GM18498 (cell line): ENCODE results near the gene TBX22.
"Not testable (repeated sequence)": the region's sequence is repeated elsewhere in the genome, so short reads cannot be mapped to it uniquely, and the experiment has no call there.

ENCODE experiments used
- ATAC-seq: cut with Tn5 transposase; IDR thresholded peaks from one replicate; pipeline ENCODE4 v1.9.1; 2021; ENCODE audit warnings: mild to moderate bottlenecking, moderate library complexity; ENCODE audit not compliant: unreplicated experiment

Gene TBX22, protein sequence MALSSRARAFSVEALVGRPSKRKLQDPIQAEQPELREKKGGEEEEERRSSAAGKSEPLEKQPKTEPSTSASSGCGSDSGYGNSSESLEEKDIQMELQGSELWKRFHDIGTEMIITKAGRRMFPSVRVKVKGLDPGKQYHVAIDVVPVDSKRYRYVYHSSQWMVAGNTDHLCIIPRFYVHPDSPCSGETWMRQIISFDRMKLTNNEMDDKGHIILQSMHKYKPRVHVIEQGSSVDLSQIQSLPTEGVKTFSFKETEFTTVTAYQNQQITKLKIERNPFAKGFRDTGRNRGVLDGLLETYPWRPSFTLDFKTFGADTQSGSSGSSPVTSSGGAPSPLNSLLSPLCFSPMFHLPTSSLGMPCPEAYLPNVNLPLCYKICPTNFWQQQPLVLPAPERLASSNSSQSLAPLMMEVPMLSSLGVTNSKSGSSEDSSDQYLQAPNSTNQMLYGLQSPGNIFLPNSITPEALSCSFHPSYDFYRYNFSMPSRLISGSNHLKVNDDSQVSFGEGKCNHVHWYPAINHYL

DNA sequence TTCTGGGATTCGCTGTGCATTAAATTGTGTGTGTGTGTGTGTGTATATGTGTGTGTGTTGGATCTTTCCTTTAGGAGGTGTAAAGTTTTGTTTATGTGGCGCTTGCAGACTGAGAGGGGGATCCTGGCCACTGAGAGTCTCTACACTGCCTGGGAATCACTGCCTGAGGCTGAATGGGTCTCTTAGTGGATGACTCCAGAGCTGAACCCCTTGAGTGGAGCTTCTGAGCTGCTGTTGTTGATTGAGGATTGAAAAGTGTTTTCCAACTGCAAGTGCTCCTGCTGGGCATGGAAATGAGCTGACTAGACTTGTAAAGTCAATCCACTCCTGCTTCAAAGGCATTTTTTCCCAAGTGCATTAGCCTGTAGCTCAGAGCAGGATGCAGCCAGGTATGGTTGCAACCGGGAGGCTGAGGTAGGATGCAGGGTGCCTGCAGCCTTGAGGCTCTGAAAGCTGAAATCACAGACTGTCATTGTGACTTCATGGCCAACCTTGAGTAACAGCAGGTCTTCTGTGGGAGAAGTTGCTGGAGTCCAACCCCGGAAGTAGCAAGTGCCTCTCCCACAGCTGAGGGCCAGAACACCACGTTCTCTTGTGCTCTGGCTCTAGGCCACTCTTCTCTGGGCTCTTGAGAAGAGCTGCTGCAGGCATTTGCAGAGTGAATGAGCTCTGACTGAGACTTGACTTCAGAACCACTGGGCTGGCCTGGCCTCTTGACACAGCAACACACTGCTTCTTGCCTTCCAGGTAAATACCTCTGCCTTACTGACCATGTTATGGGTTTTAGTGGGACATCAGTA, at the start of gene TBX22:
TBX22 (plus strand) TSS at position 613 of the 800 bp plus-strand sequence. CDS start 7,517 bp downstream, outside the sequence.
- ATAC-seq = no peak

- no peak for ATAC-seq
Measured at GRCh38 chrX:79975605-79976004, 38.9 kb upstream of the TBX22 start.

DNA sequence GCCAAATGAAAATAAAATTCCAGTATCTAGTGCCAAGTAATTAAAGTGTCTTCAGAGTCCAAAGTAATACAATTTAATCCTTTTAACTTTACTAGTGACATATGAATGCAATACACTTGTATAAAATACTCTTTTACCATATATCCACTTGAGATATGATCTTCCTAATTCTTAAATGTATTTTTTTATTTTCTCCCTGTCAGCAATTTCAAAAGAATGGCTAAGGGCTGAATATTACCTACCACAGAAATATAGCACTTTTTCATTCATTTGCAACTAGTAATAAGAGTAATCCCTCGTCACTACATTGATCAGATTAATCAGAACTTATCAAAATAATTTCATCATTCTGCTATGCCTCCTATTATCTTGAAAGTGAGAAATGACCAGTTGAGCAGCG, 10.1 kb upstream of the TBX22 start:
- ATAC-seq = no peak

DNA sequence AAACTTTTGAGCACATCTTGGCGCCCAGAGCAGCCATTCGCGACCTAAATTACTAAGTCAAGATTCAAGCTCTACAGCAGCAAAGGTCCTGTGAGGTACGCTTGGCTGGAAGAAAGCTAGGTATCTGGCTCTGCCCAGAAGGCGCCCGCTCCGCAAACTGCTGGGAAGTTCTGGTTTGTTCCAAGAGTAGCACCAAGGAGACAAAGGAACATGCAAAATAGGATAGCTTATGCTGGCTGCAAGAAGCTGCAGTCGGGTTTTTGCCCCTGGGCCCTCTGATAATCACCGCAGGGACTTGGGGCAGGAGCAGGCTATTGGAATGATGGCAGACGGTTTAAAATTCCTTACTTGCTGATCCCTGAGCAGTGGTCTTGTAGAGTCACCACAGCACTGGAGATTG, 3.0 kb upstream of the TBX22 start:
- no peak for ATAC-seq

DNA sequence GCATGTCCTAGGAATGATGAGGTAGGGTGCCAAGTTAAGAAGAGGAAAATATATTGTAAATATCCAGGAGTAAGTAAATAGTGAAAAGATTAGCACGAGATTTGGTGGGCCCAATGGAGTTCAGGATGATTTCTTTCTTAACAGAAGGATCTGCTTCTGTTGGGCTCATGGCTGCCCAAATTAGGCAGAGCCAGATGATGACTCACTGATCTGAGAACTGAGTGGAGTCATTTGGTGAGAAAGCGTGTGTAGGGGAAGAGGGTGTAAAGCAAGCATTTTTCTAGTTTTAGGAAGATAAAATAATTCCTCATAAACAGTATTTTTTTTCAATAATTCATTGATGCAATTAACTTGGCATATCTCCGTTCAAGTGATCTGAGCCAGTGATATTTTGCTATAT, 1.6 kb downstream of the TBX22 start:
- no peak for ATAC-seq

- no peak for ATAC-seq
Measured at GRCh38 chrX:80021621-80022020, 7.1 kb downstream of the TBX22 start.

DNA sequence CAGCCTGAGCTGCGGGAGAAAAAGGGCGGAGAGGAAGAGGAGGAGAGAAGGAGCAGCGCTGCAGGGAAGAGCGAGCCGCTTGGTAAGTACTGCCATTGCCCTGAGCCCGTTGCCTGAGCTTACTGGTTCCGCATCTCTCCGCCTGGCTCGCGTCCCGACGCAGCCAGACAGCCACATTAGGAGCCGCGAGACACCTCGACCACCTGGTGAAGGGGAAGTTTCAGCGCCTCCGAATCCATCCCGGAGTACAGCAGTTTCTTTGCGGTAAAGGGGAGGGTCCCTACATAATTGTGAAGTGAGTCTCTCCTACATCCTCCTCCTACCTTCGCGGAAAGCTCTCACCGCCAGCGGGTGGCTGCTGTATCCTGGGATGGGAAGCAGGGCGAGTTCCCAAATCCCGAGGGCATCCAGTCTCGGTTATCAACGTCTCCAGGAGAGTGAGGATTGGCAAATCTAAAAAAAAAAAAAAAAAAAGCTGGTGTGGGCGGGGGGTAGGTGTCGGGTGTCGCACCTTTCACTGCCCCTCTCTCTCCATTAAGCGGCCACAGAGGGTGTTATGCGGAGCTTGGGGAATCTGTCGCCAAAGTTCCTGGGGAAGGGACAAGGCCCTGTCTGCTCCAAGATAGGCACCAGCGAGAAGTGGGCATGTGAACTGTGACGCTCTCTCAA, 7.9 kb downstream of the TBX22 start:
- no peak for ATAC-seq

GRCh38 chrX:80026116-80026515, 11.6 kb downstream of the TBX22 start:
- no peak for ATAC-seq

DNA sequence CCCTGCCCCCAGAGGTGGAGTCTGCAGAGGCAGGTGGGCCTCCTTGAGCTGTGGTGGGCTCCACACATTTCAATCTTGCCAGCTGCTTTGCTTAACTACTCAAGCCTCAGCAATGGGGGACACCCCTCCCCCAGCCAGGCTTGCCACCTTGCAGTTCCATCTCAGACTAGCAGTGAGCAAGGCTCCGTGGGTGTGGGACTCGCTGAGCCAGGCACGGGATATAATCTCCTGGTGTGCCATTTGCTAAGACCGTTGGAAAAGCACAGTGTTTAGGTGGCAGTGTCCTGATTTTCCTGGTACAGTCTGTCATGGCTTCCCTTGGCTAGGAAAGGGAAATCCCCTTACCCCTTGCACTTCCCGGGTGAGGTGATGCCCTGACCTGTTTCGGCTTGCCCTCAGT, 51.6 kb downstream of the TBX22 start:
- not testable (repeated sequence) for ATAC-seq

- not testable (repeated sequence) for ATAC-seq
Measured at GRCh38 chrX:80075625-80076024, 61.1 kb downstream of the TBX22 start.
